ENCODE data around the gene ATG13. TPM values are rescaled to one million over a fixed set of nuclear protein-coding genes. Genes with fewer than 3 reads are reported as not detected.

Gene ATG13
- polyA plus RNA-seq, 1 of the 3 experiments (the other 2 are of a cell fraction), result 39.4 TPM

DNA sequence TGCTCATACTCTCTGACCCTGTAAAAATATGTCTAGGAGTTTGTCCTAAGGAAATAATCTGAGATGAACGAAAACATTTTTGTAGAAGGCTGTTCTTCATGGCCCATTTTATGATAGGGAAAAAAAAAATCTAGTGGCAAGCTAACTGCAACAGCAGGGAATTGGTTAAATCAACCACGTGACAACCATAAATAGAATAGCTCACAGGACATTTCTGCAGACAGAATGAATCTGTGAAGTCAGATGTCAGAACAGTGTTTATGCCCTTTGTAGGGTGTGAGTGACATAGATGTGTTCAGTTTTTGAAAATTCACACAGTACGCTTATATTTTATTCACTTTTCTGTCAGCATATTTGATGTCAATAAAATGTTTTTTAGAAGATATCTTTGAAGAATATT, 67.0 kb downstream of the ATG13 start:
- POLR2A ChIA-PET, result no interaction called here

DNA sequence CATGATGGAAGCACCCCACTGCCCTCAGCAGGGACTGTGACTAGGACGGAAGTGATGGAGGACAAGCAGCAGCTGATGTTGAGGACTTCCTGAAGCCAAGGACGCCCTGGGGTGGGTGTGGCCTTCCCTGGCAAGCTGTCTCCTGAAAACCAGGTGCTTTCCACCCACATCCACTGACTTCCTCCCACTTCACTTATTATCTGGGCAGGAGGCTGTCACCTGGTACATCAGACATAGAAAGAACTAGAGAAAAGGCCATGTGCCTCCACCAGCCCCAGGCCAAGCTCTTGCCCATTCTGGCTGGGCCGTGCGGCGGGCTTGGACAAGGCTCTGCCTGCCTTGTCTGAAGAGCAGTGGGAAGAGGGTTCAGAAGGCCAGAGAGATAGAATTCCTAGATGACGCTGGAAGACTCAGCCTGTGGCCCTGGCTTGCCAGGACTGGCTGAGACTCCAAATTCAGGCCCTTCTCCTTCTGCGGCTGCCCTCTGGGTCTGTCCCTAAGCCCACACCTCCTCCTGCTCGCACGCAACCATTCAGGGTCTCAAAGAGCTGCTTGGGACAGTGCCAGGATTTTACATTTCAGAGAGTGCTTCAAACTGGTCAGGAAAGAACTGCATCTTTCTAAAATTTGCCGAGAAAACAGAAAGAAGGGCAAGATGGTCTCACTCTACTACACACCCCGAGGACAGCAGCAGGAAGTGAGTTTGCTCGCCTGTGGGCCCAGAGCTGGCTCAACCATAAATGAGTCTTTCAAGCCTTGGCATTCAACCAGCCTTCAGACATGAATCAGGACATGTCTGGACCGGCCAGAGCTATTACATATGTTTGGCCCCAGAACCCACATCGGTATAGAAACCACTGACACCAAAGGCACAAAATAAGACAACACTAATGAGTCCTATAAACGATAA, 69.8 kb downstream of the ATG13 start:
- H3K9ac ChIP-seq, result no peak overlapping the region
- H3K4me2 ChIP-seq, result no peak overlapping the region
- H3K4me3 ChIP-seq (ENCODE audit: low read depth in 2 of 2, low read length in 1 of 2), result no peak overlapping the region
- WGBS (ENCODE audit: low lambda C conversion rate), result 93% methylated on average over 15 of the region's 15 CpGs
- no peaks in the 10 kb centered on the region for H3K9me2 ChIP-seq
- H3K9me3 ChIP-seq, result no peaks in the 10 kb centered on the region
- peak overlapping the region in 1 of 2 experiments; percentile 25; a peak in 2 of 4 replicates for H3K27ac ChIP-seq (ENCODE audit: low read depth in 2 of 2, low read length in 1 of 2)
- H3K27me3 ChIP-seq (ENCODE audit: insufficient read depth), result no peaks in the 10 kb centered on the region
- no peak for DNase-seq
- no peaks in the 10 kb centered on the region; the same call in 1 of the 2 replicates for H3K79me2 ChIP-seq (ENCODE audit: insufficient read depth)
- peaks cover 0 to 4% of the 10 kb centered on the region in 2 experiments; a peak in 1 of 4 replicates for H3K4me1 ChIP-seq (ENCODE audit: control insufficient read depth in 1 of 2, insufficient read depth in 2 of 2, low read depth in 1 of 2, low read length in 1 of 2)
- H2AFZ ChIP-seq (ENCODE audit: low read depth), result no peak overlapping the region
- H4K20me1 ChIP-seq (ENCODE audit: insufficient read depth), result no peaks in the 10 kb centered on the region
- POLR2A ChIA-PET, result interaction anchor here (0.8 kb wide), 1 partner anchor 10 kb away, joined by 3 read pairs; no protein-coding TSS in a partner anchor
- CTCF ChIA-PET, result no interaction called here
- H3F3A ChIP-seq (replicated peaks; ENCODE audit: insufficient read depth), result no peaks in the 10 kb centered on the region
- peaks cover 21 to 37% of the 10 kb centered on the region in 2 experiments for H3K36me3 ChIP-seq (replicated peaks in 1 of 2; ENCODE audit: control insufficient read depth in 1 of 2, insufficient read depth in 2 of 2, low read length in 1 of 2)
- TF ChIP-seq EZH2phosphoT487 (IDR thresholded peaks at IDR 0.05; ENCODE audit: borderline replicate concordance, low read depth) (no peak), EP300 (IDR thresholded peaks at IDR 0.05; ENCODE audit: borderline replicate concordance in 1 of 2, low read depth in 1 of 2, low read length in 1 of 2) (no peak), SMC3 (IDR thresholded peaks at IDR 0.05; ENCODE audit: low read depth, low read length) (no peak), TCF12 (IDR thresholded peaks at IDR 0.05) (no peak), GATA2 (CRISPR knock-in tag; IDR thresholded peaks at IDR 0.05) (no peak), JUND (IDR thresholded peaks at IDR 0.05) (no peak), RXRA (IDR thresholded peaks at IDR 0.05; ENCODE audit: borderline replicate concordance, low read depth) (no peak), NRF1 (IDR thresholded peaks at IDR 0.05; ENCODE audit: low read depth, low read length) (no peak)
- TF ChIP-seq, protein P1, sequence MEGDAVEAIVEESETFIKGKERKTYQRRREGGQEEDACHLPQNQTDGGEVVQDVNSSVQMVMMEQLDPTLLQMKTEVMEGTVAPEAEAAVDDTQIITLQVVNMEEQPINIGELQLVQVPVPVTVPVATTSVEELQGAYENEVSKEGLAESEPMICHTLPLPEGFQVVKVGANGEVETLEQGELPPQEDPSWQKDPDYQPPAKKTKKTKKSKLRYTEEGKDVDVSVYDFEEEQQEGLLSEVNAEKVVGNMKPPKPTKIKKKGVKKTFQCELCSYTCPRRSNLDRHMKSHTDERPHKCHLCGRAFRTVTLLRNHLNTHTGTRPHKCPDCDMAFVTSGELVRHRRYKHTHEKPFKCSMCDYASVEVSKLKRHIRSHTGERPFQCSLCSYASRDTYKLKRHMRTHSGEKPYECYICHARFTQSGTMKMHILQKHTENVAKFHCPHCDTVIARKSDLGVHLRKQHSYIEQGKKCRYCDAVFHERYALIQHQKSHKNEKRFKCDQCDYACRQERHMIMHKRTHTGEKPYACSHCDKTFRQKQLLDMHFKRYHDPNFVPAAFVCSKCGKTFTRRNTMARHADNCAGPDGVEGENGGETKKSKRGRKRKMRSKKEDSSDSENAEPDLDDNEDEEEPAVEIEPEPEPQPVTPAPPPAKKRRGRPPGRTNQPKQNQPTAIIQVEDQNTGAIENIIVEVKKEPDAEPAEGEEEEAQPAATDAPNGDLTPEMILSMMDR (IDR thresholded peaks at IDR 0.05), result no peak

More for the DNA sequence above, 67.0 kb downstream of the ATG13 start:
- Histone ChIP-seq H3K9me2 (no peaks in the 10 kb centered on the region), H3K4me2 (no peak overlapping the region), H3K4me1 (ENCODE audit: control insufficient read depth in 1 of 2, insufficient read depth in 2 of 2, low read depth in 1 of 2, low read length in 1 of 2) (peaks cover 0 to 4% of the 10 kb centered on the region in 2 experiments; a peak in 1 of 4 replicates), H4K20me1 (ENCODE audit: insufficient read depth) (no peaks in the 10 kb centered on the region), H3K9ac (no peak overlapping the region), H3K9me3 (no peaks in the 10 kb centered on the region), H3K27me3 (ENCODE audit: insufficient read depth) (no peaks in the 10 kb centered on the region), H3K27ac (ENCODE audit: low read depth in 2 of 2, low read length in 1 of 2) (no peak overlapping the region), H3K36me3 (replicated peaks in 1 of 2; ENCODE audit: control insufficient read depth in 1 of 2, insufficient read depth in 2 of 2, low read length in 1 of 2) (peaks cover 33 to 39% of the 10 kb centered on the region in 2 experiments), H2AFZ (ENCODE audit: low read depth) (no peak overlapping the region), H3K4me3 (ENCODE audit: low read depth in 2 of 2, low read length in 1 of 2) (no peak overlapping the region), H3F3A (replicated peaks; ENCODE audit: insufficient read depth) (no peaks in the 10 kb centered on the region), H3K79me2 (ENCODE audit: insufficient read depth) (no peaks in the 10 kb centered on the region; the same call in 1 of the 2 replicates)
- TF ChIP-seq RAD21 (IDR thresholded peaks at IDR 0.05; ENCODE audit: low read length), result no peak
- DNase-seq, result no peak
- CTCF ChIA-PET, result interaction anchor here (0.7 to 0.9 kb wide), 2 partner anchors 10 to 149 kb away, joined by 3 read pairs; no protein-coding TSS in a partner anchor
- WGBS (ENCODE audit: low lambda C conversion rate), result 95% methylated on average over 3 of the region's 3 CpGs

All from SK-N-SH (cell line).